ENCODE results near the gene ISG15.

Gene ISG15

DNA sequence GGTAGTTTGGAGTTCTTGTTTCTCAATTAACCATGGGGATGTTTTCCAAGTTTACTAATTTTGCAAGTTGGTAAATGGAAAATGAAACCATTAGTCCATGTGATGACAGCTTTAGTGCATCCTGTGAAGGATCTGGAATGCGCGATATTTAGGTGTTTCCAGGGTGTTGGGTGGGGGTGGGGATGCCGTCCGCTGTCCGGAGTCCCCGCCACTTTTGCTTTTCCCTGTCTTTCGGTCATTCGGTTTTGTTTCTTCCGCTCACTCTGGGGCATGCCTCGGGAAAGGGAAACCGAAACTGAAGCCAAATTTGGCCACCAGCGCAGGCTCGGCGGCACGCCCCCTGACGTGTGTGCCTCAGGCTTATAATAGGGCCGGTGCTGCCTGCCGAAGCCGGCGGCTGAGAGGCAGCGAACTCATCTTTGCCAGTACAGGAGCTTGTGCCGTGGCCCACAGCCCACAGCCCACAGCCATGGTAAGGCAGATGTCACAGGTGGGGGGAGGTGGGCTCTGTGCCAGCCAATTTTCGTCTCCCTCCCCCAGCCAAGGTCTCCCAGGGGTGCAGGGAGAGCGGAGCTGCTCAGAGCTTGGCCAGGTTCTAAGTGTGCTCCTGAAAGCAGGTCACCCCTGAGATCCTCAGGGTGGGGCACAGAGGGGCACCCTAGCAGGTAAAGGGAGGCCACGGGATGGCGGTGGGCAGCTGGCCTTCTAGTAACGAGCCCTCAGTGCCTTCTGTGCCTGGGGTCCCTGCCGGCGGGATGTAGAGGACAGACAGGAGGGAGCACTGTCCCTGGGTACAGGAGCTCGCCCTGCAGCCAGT is at the start of gene ISG15:
Gene ISG15, plus strand, starts transcription at position 393 of the 817 bp plus-strand sequence. Its CDS starts 77 bp downstream, at position 470.
- DNase-seq = peak; percentile 7

DNA sequence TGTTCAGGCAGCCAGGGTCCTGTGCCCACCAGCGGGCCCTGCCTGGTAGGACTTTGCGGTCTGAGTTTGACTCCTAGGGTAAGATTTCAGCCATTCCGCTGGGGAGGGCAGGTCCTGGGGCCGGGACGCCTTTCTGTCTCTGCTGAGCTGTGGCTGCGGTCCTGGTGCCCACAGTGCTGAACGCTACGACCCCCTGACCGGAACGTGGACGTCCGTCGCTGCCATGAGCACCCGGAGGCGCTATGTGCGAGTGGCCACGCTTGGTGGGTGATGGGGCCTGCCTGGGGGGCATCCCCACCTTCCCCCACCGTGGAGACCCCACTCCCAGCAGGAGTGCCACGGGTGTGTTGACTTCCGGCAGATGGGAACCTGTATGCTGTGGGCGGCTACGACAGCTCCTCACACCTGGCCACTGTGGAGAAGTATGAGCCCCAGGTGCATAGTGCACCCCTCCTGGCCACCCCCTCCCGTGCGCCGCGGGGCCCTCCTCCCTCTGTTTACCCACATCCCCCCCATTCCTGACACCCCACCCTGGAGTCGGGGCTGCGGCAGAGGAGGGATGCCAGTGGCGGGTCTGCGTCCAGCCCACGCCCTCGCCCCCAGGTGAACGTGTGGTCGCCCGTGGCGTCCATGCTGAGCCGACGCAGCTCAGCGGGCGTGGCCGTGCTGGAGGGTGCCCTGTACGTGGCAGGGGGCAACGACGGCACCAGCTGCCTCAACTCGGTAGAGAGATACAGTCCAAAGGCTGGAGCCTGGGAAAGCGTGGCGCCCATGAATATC is 49.4 kb upstream of the ISG15 start:
- no peak for DNase-seq

DNA sequence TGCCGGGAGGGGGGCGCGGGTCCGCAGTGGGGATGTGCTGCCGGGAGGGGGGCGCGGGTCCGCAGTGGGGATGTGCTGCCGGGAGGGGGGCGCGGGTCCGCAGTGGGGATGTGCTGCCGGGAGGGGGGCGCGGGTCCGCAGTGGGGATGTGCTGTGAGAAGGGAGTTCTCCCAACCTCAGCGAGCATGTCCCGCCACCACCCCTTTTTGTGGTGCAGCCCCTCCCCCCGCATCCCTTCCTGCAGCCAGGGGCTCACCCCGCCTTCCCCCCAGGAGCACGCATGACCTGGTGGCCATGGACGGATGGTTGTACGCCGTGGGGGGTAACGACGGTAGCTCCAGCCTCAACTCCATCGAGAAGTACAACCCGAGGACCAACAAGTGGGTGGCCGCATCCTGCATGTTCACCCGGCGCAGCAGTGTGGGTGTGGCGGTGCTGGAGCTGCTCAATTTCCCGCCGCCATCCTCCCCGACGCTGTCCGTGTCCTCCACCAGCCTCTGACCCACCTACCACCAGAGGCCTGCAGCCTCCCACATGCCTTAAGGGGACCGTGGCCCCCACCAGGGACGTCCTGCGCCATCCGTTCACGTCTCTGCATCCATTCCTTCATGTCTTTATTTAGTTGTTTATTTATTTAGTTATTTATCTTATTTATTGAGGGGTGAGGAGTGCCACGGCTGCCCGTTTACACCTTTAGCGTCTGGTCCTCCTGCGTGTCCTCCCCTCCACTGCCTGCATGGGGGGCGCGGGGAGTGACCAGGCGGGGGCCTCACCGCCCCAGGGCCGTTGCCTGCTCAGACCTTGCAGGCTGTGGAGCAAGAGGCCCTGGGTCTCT is 48.4 kb upstream of the ISG15 start:
- DNase-seq = no peak

DNA sequence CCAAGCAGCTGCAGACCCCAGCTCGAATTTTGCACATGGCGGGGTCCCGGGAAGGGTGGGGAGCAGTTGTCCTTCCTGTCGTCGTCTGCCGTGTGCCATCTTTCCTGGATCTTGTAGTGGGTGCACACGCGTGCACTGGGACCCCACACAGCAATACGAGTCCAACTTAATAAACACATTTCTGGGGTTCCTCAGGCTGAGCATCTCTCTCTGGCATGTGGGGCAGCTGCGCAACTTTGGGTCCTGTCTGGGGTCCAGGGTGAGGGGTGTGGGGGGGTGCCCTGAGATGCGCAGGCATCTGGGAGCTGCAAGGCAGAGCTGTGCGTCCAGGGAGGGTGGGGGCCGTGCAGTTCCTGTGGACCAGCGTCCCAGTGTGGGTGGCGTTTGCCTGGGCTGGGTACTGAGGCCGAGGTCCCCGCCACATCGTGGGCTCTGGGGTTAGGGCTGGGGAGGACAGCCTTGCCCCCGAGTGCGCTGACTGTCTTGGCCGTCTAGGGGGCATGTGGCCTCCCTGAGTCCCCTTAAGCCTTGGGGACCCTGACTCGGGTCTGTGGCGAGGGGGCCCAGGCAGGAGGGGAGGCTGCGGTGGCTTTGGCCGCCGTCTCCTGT is 47.7 kb upstream of the ISG15 start:
- DNase-seq = no peak

DNA sequence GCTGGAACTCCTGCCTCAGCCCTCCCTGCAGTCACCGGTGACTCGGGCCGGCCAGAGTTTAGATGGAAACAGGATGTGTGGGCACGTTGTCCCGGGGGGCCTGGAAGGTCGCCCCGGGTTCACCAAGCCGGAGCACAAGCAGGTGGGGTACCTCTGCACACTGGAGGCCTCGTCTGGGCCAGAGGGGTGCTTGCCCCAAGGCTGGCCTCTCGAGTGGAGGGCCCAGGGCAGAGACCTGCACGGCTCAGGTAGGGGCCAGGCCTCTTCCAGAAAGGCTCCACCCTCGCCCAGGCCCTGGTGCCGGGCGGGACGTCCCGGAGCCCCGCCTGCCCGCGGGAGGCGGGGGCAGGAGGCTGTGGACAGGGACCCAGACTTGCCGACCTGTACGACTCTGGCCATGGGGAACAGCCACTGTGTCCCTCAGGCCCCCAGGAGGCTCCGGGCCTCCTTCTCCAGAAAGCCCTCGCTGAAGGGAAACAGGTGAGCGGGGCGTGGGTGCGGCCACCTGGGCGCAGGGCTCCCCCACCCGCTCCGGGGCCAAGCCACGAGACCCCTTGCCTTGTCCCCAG is 47.1 kb upstream of the ISG15 start, which contains the start of gene PLEKHN1:
Gene PLEKHN1, plus strand, starts transcription at position 348 of the 569 bp plus-strand sequence. Its CDS starts 50 bp downstream, at position 398.
- DNase-seq = no peak

DNA sequence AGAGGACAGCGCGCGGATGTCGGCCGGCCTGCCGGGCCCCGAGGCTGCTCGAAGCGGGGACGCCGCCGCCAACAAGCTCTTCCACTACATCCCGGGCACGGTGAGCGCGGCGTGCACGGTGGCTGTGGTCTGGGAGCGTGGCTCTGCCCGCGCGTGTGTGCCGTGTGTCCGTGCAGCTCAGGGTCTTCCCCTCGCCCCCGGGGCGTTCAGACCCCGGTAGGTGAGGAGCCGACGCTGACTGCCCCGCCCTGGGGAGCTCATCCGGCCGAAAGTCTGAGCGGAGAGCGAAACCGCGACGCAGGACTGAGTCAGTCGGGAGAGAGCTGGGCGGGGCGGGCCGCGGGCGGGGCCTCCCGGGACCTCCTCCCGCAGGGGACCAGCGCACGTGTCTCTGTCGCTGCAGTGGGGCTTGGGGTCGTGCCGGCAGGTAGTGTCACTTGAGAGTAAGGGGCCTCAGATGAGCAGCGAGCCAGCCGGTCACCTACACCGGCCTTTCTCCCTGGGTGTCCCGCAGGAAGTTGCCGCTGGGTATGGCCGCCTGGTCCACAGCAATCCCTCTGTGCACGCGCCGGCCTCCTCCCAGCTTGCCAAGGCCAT is 46.5 kb upstream of the ISG15 start:
- DNase-seq = no peak

DNA sequence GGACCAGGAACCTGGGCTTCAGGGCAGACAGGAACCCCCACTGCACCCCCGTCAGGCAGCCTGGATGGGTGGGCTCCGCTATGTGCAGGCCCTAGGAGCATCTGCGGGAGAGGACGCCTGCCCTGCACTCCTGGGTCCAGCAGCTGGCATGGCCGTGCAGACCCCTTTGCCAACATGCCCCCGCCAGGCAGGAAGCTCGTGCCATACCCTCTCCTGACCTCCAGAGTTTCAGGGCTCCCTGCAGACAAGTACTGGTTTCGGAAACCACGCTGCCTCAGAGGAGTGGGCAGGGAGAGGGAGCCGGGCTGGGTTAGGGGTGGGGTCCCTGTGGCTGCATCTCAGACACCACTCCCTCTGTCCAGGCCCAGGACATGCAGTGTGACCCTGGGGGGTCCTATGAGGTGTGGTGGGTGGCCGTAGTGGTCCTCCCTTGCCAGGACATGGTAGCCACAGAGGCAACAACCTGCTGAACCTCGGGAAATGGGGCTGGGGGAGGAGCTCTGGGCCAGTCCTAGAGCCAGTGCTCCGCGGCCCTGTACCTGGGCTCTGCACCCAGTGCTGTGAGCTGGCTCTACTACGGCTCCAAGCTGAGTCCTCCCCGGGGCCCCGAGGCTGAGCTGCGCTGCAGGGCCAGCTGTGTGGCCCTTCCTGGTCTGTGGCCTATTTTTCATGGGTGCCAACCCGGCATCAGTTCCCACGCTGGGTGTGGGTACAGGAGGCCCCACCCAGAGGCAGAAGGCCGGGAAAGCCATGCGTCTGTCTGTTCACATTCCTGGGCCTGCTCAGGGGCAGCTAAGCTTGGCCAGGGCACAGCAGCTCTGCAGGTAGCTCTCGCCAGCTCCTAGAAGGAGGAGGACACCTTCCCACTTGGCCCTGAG is 45.6 kb upstream of the ISG15 start:
- no peak for DNase-seq

DNA sequence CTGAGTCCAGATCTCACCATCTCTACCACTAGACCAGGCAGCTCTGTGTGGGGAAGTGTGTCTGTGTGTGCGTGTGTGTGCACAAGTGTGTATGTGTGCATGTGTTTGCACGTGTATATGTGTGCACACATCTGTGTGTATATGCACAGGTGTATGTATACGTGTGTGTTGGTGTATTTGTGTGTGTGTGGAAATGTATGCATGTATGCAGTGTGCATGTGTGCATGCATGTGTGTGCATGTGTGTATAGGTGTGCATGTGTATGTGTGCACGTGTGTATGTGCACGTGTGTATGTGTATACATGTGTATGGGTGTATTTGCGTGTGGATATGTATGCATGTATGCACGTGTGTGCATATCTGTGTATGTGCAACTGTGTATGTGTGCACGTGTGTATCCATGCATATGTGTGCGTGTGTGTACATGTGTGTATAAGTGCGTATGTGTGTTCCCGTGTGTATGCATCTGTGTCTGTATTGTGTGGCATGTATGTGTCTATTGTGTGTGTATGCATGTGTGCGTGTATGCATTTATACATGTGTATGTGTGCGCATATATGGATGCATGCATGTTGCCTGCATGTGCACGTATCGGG is 43.9 kb upstream of the ISG15 start:
- DNase-seq = no peak

DNA sequence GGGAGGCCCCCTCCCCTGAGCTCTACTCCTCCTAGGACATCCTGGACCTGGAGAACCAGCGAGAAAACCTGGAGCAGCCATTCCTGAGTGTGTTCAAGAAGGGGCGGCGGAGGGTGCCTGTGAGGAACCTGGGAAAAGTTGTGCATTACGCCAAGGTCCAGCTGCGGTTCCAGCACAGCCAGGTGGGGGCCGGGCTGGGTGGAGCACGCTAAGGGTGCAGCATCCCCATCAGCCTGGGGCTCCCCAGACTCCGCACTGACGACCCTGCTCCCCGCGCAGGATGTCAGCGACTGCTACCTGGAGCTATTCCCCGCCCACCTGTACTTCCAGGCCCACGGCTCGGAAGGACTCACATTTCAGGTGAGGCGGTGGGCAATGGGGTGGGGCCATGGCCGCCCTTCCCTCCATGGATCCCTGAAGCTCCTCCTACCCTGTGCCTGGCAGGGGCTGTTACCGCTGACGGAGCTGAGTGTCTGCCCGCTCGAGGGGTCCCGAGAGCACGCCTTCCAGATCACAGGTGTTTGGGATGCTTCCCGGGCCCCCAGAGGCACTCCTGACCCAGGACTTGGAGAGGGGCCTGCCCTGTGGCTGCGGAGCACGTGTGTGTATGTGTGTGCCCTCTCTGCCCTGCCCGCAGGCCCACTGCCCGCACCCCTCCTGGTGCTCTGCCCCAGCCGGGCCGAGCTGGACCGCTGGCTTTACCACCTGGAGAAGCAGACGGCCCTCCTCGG is 42.9 kb upstream of the ISG15 start:
- DNase-seq = no peak

DNA sequence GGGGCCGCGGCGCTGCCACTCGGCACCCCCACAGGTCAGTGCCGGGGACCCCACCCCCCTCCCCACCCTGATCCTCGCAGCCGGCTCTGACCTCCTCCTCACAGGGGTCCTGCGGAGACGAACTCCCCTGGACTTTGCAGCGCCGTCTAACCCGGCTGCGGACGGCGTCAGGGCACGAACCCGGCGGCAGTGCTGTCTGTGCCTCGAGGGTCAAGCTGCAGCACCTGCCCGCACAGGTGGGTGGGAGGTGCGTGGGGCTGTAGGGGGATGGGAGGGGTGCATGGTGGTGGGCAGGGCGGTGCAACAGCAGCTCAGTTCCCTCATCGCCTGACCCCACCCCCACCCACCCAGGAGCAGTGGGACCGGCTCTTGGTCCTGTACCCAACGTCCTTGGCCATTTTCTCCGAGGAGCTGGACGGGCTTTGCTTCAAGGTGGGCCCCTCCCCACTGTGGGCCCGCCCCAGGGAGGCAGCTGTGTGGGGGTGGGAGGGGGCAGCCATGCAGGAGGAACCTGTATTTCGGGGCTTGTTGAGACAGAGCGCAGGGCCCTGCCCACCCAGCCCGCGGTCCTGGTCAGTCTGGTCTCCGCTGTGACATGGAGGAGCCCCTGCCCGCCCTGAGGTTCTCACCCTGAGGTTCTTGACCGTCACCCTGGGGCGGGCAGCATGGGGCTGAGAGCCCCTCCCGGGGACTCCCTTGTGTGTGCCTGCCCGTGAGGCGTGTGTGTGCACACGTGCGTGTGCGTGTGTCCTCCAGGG is 42.1 kb upstream of the ISG15 start:
- DNase-seq = no peak

DNA sequence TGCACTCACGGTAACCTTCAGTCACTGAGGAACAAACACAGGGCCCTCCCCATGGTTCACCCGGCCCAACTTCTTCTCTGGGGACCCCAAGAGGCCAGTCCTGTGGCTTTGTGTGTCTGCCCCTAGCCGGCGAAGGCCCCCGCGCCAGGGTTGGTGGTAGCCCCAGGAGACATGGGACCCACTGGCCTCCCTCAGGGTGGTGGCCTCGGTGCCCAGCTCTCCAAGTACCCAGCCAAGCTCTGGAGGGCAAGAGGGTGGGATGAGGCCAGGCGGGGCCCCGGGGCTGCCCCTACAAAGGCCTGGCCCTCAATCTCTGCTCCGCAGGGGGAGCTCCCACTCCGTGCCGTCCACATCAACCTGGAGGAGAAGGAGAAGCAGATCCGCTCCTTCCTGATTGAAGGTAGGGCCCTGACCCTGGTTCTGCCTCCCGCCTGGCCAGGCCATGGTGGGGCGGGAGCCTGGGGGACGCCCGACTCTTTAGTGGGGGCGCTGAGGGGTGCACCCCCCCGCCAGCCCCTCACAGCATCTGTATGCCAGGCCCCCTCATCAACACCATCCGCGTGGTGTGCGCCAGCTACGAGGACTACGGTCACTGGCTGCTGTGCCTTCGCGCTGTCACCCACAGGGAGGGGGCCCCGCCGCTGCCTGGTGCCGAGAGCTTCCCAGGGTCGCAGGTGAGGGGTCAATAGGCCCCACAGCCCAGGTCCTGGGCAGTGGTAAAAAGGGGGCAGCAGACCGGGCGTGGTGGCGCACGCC is 41.4 kb upstream of the ISG15 start:
- DNase-seq = no peak

DNA sequence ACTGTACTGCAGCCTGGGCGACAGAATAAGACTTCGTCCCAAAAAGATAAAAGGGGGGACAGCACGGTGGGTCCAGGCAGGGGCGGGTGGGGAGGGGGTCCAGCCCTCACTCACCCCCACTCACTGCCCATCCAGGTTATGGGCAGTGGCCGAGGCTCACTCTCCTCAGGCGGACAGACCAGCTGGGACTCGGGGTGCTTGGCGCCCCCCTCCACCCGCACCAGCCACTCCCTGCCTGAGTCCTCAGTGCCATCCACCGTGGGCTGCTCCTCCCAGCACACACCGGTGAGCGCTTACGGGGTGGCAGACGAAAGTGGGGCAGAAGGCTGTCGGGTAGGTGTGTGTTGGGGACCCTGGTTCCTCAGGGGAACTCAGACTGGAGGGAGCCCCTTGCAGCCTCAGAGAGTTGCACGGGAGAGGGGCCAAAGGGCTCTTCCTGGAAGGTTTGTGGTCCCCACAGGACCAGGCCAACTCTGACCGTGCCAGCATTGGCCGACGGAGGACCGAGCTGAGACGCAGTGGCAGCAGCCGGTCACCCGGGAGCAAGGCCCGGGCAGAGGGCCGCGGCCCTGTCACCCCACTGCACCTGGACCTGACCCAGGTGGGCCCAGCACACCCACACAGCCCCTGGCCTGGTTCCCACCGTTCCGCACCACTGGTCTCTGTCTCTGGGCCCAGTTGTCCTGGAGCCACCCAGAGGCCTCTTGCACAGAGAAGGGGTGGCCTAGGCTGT is 40.4 kb upstream of the ISG15 start:
- no peak for DNase-seq

DNA sequence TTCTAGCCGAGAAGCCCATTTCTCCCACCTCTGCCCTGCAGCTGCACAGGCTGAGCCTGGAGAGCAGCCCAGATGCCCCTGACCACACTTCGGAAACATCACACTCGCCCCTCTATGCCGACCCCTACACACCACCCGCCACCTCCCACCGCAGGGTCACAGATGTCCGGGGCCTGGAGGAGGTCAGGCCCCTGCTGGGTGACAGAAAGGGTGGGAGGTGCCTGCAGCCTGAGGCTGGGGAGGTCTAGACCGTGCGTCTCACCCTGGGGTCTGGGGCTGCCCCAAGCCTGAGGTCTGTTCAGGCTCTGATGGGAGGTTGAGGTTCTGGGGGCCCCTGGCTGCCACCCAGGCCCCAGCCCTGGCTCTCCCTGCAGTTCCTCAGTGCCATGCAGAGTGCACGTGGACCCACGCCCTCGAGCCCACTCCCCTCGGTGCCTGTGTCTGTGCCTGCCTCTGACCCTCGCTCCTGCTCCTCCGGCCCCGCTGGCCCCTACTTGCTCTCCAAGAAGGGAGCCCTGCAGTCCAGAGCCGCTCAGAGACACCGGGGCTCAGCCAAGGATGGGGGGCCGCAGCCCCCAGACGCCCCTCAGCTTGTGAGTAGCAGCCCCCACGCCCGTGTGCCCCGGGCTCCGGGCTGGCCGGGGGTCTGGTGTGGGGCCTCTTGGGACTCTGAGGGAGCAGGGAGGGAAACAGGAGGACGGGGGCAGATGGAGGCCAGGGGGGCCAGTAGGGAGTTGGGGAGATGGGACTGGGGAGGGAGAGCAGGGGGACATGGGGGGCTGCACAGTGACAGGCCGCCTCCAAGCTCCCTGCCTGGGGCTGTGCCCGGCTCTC is 39.6 kb upstream of the ISG15 start:
- DNase-seq = no peak

DNA sequence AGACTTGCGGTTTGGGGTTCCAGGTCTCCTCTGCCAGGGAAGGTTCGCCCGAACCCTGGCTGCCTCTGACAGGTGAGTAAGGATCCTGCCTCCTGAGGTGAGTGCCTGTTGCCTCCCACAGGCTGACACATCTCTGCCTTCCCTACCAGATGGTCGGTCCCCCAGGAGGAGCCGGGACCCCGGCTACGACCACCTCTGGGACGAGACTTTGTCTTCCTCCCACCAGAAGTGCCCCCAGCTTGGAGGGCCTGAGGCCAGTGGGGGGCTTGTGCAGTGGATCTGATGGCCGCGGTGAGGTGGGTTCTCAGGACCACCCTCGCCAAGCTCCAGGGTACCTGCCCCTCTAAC is 39.0 kb upstream of the ISG15 start:
- no peak for DNase-seq

DNA sequence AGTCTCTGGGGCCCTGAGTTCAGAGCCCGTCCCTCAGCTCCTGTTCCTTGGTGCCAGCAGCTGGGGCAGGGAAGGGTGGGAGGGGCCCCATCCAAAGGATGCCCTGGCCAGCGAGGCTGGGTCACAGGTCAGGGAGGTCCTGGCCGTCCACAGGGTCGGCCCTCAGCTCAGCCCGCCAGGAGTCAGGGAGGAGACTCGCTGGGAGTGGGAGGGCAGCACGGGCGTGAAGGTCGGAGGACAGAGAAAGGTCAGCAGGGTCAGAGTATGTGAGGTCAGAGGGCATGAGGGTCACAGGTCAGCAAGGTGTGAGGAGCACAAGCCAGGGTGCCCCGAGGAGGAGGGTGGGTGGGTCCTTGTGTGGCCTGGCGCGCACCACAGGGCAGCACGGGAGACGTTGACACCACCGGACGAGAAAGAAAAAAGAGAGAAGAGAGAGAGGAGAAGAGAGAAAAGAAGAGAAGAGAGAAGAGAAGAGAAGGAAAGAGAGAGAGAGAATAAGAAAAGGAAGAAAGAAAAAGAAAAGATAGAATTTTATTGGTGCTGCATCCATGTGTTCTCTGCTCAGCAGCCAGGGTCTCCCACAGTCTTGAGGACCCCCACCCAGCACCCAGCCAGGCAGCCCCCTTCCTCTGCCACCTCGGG is 38.5 kb upstream of the ISG15 start:
- no peak for DNase-seq

DNA sequence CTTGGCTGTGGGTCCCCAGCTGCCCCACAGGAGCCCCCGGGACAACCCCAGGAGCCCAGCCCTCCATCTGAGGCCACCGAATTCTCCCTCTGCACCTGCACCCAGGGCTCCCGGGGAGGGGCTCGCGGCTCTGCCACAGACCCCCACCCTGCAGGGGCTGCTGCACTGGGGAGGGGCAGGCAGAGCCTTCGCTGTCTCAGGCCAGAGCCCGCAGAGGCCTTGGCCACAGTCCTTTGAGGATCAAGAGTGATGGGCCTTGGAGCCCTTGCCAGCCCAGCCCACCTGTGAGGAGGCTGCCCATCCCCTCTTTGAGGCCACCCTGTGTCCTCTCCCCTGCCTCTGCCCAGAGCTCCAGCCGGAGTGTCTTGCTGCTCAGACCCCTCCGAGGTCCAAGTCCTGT is 37.9 kb upstream of the ISG15 start:
- DNase-seq = no peak
